Measurements from ENCODE around the gene RUNDC1.

DNA sequence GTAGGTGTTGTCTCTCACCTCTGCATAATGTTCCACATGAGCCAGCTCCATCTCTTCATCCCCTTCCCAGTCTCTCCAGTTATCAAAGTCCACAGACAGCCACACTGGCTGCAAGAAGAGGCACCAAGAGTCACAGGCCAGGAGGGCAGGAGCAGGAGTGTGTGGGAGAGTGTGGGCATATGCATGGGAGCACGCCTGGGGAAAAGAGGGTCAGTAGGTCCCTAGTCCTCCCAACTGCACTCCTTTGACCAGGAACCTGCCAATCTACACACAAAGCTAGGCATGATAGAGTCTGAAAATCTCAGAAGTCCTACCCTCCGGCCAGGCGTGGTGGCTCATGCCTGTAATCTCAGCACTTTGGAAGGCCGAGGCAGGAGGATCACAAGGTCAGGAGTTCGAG, 8.8 kb upstream of the RUNDC1 start:
- TF ChIP-seq CTCF (IDR thresholded peaks at IDR 0.05) (no peak), POLR2A (IDR thresholded peaks at IDR 0.05) (no peak)

All from heart left ventricle (tissue), 13 donors.